ENCODE results near the gene C19orf81. TPM values are rescaled to one million over a fixed set of nuclear protein-coding genes. Genes with fewer than 3 reads are reported as not detected.

The C19orf81 gene
- polyA plus RNA-seq, 2 donors: 0.15 TPM; not detected in 1

- no peak overlapping the region for H3K4me3 ChIP-seq (ENCODE audit: low read depth in 1 of 2, low read length in 2 of 2)
- no peak overlapping the region for H3K27ac ChIP-seq (ENCODE audit: low read depth in 2 of 2, low read length in 1 of 2)
- 87 to 88% methylated on average over 7 of the region's 7 CpGs for WGBS, 2 donors
- no peaks in the 10 kb centered on the region for H3K27me3 ChIP-seq (ENCODE audit: control insufficient read depth in 1 of 2, insufficient read depth in 2 of 2, low read length in 2 of 2)
- H3K9me3 ChIP-seq (ENCODE audit: control insufficient read depth in 2 of 2, insufficient read depth in 1 of 2, low read depth in 1 of 2, low read length in 1 of 2): peaks cover 0 to 2% of the 10 kb centered on the region in 2 donors
- H3K36me3 ChIP-seq (ENCODE audit: control insufficient read depth in 2 of 2, insufficient read depth in 2 of 2, low read length in 1 of 2): no peaks in the 10 kb centered on the region
- H3K4me1 ChIP-seq (ENCODE audit: control insufficient read depth in 2 of 2, insufficient read depth in 2 of 2, low read length in 1 of 2): no peaks in the 10 kb centered on the region
Measured at GRCh38 chr19:50628551-50628950, 20.7 kb upstream of the C19orf81 start.

- H3K4me1 ChIP-seq (ENCODE audit: control insufficient read depth in 2 of 2, insufficient read depth in 2 of 2, low read length in 1 of 2): no peaks in the 10 kb centered on the region
- no peaks in the 10 kb centered on the region for H3K27me3 ChIP-seq (ENCODE audit: control insufficient read depth in 1 of 2, insufficient read depth in 2 of 2, low read length in 2 of 2)
- 71 to 82% methylated on average over 20 of the region's 20 CpGs for WGBS, 2 donors
- H3K36me3 ChIP-seq (ENCODE audit: control insufficient read depth in 2 of 2, insufficient read depth in 2 of 2, low read length in 1 of 2): no peaks in the 10 kb centered on the region
- peaks cover 0 to 4% of the 10 kb centered on the region in 2 donors for H3K9me3 ChIP-seq (ENCODE audit: control insufficient read depth in 2 of 2, insufficient read depth in 1 of 2, low read depth in 1 of 2, low read length in 1 of 2)
- H3K4me3 ChIP-seq (ENCODE audit: low read depth in 1 of 2, low read length in 2 of 2): no peak overlapping the region
- no peak overlapping the region for H3K27ac ChIP-seq (ENCODE audit: low read depth in 2 of 2, low read length in 1 of 2)
Measured at GRCh38 chr19:50629194-50629593, 20.1 kb upstream of the C19orf81 start.

- H3K4me1 ChIP-seq (ENCODE audit: control insufficient read depth in 2 of 2, insufficient read depth in 2 of 2, low read length in 1 of 2): no peaks in the 10 kb centered on the region
- no peak overlapping the region for H3K4me3 ChIP-seq (ENCODE audit: low read depth in 1 of 2, low read length in 2 of 2)
- peaks cover 0 to 9% of the 10 kb centered on the region in 2 donors for H3K9me3 ChIP-seq (ENCODE audit: control insufficient read depth in 2 of 2, insufficient read depth in 1 of 2, low read depth in 1 of 2, low read length in 1 of 2)
Measured at GRCh38 chr19:50629801-50630200, 19.4 kb upstream of the C19orf81 start.

DNA sequence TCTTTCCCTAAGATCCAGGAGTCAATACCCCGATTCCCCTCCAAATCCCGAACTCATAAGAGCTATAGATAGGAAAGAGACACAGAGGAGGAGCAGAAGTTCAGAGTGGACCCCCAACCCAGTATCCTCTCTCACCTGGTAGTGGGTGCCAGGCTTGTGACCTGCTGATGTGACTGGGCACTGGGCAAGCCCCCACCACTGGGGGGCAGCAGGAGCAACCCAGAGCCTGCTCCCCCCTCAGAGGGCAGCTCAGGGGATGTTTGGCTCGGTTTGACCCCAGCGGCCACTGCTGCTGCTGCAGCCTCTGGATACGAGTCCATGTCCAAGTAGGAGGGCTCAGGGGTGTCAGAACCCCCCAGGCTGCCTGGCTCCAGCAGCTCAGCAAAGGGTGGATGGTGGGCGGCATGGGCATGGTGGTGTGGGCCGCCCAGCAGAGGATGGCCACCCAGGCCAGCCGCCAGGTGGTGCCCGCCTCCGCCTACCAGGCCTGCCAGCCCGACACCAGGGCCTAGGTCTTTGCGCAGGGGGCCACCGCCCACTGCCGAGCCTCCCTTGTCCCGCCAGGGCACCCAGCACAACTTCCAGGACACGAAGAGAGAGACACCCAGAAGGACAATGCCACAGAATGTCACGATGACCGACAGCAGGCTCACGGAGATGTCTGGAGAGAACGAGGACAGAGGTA, 17.0 kb upstream of the C19orf81 start:
- H3K27me3 ChIP-seq (ENCODE audit: control insufficient read depth in 1 of 2, insufficient read depth in 2 of 2, low read length in 2 of 2): no peaks in the 10 kb centered on the region
- WGBS, 2 donors: 79% methylated on average over 20 of the region's 20 CpGs

More at GRCh38 chr19:50629801-50630200, 19.4 kb upstream of the C19orf81 start:
- WGBS, 2 donors: 73 to 75% methylated on average over 14 of the region's 14 CpGs
- Histone ChIP-seq H3K27me3 (ENCODE audit: control insufficient read depth in 1 of 2, insufficient read depth in 2 of 2, low read length in 2 of 2) (no peaks in the 10 kb centered on the region), H3K27ac (ENCODE audit: low read depth in 2 of 2, low read length in 1 of 2) (no peak overlapping the region), H3K36me3 (ENCODE audit: control insufficient read depth in 2 of 2, insufficient read depth in 2 of 2, low read length in 1 of 2) (no peaks in the 10 kb centered on the region)

GRCh38 chr19:50633359-50633758, 15.9 kb upstream of the C19orf81 start:
- no peak overlapping the region for H3K4me3 ChIP-seq (ENCODE audit: low read depth in 1 of 2, low read length in 2 of 2)
- H3K9me3 ChIP-seq (ENCODE audit: control insufficient read depth in 2 of 2, insufficient read depth in 1 of 2, low read depth in 1 of 2, low read length in 1 of 2): peaks cover 0 to 15% of the 10 kb centered on the region in 2 donors
- WGBS, 2 donors: 82 to 88% methylated on average over 2 of the region's 2 CpGs
- no peaks in the 10 kb centered on the region for H3K4me1 ChIP-seq (ENCODE audit: control insufficient read depth in 2 of 2, insufficient read depth in 2 of 2, low read length in 1 of 2)
- H3K36me3 ChIP-seq (ENCODE audit: control insufficient read depth in 2 of 2, insufficient read depth in 2 of 2, low read length in 1 of 2): no peaks in the 10 kb centered on the region
- H3K27ac ChIP-seq (ENCODE audit: low read depth in 2 of 2, low read length in 1 of 2): no peak overlapping the region
- no peaks in the 10 kb centered on the region for H3K27me3 ChIP-seq (ENCODE audit: control insufficient read depth in 1 of 2, insufficient read depth in 2 of 2, low read length in 2 of 2)

More for the DNA sequence above, 17.0 kb upstream of the C19orf81 start:
- H3K4me1 ChIP-seq (ENCODE audit: control insufficient read depth in 2 of 2, insufficient read depth in 2 of 2, low read length in 1 of 2): no peaks in the 10 kb centered on the region
- no peaks in the 10 kb centered on the region for H3K36me3 ChIP-seq (ENCODE audit: control insufficient read depth in 2 of 2, insufficient read depth in 2 of 2, low read length in 1 of 2)
- H3K4me3 ChIP-seq (ENCODE audit: low read depth in 1 of 2, low read length in 2 of 2): no peak overlapping the region
- H3K9me3 ChIP-seq (ENCODE audit: control insufficient read depth in 2 of 2, insufficient read depth in 1 of 2, low read depth in 1 of 2, low read length in 1 of 2): peaks cover 0 to 15% of the 10 kb centered on the region in 2 donors
- H3K27ac ChIP-seq (ENCODE audit: low read depth in 2 of 2, low read length in 1 of 2): no peak overlapping the region

GRCh38 chr19:50633973-50634372, 15.3 kb upstream of the C19orf81 start:
- no peaks in the 10 kb centered on the region for H3K36me3 ChIP-seq (ENCODE audit: control insufficient read depth in 2 of 2, insufficient read depth in 2 of 2, low read length in 1 of 2)
- WGBS, 2 donors: 93 to 98% methylated on average over 2 of the region's 2 CpGs
- peaks cover 0 to 5% of the 10 kb centered on the region in 2 donors for H3K27me3 ChIP-seq (ENCODE audit: control insufficient read depth in 1 of 2, insufficient read depth in 2 of 2, low read length in 2 of 2)
- peaks cover 0 to 15% of the 10 kb centered on the region in 2 donors for H3K9me3 ChIP-seq (ENCODE audit: control insufficient read depth in 2 of 2, insufficient read depth in 1 of 2, low read depth in 1 of 2, low read length in 1 of 2)
- H3K4me1 ChIP-seq (ENCODE audit: control insufficient read depth in 2 of 2, insufficient read depth in 2 of 2, low read length in 1 of 2): no peaks in the 10 kb centered on the region
- no peak overlapping the region for H3K27ac ChIP-seq (ENCODE audit: low read depth in 2 of 2, low read length in 1 of 2)
- H3K4me3 ChIP-seq (ENCODE audit: low read depth in 1 of 2, low read length in 2 of 2): no peak overlapping the region

- Histone ChIP-seq H3K27ac (ENCODE audit: low read depth in 2 of 2, low read length in 1 of 2) (no peak overlapping the region), H3K36me3 (ENCODE audit: control insufficient read depth in 2 of 2, insufficient read depth in 2 of 2, low read length in 1 of 2) (no peaks in the 10 kb centered on the region), H3K27me3 (ENCODE audit: control insufficient read depth in 1 of 2, insufficient read depth in 2 of 2, low read length in 2 of 2) (peaks cover 0 to 10% of the 10 kb centered on the region in 2 donors), H3K9me3 (ENCODE audit: control insufficient read depth in 2 of 2, insufficient read depth in 1 of 2, low read depth in 1 of 2, low read length in 1 of 2) (peaks cover 0 to 15% of the 10 kb centered on the region in 2 donors), H3K4me3 (ENCODE audit: low read depth in 1 of 2, low read length in 2 of 2) (no peak overlapping the region), H3K4me1 (ENCODE audit: control insufficient read depth in 2 of 2, insufficient read depth in 2 of 2, low read length in 1 of 2) (peaks cover 2 to 3% of the 10 kb centered on the region in 2 donors)
- 73 to 77% methylated on average over 5 of the region's 5 CpGs for WGBS, 2 donors
Measured at GRCh38 chr19:50636317-50637085, 12.7 kb upstream of the C19orf81 start.

GRCh38 chr19:50638600-50638999, 10.6 kb upstream of the C19orf81 start:
- WGBS, 2 donors: 35 to 42% methylated on average over 10 of the region's 10 CpGs

GRCh38 chr19:50639121-50640112, 9.8 kb upstream of the C19orf81 start, which contains the start of gene SYT3:
Gene SYT3, minus strand, starts transcription at chr19:50639881. Its CDS starts 2,470 bp downstream, at chr19:50637411.
- H3K36me3 ChIP-seq (ENCODE audit: control insufficient read depth in 2 of 2, insufficient read depth in 2 of 2, low read length in 1 of 2): no peaks in the 10 kb centered on the region
- H3K9me3 ChIP-seq (ENCODE audit: control insufficient read depth in 2 of 2, insufficient read depth in 1 of 2, low read depth in 1 of 2, low read length in 1 of 2): peaks cover 0 to 9% of the 10 kb centered on the region in 2 donors
- peaks cover 2 to 3% of the 10 kb centered on the region in 2 donors for H3K4me1 ChIP-seq (ENCODE audit: control insufficient read depth in 2 of 2, insufficient read depth in 2 of 2, low read length in 1 of 2)
- H3K27me3 ChIP-seq (ENCODE audit: control insufficient read depth in 1 of 2, insufficient read depth in 2 of 2, low read length in 2 of 2): peaks cover 0 to 10% of the 10 kb centered on the region in 2 donors
- WGBS, 2 donors: 4% methylated on average over 60 to 73 of the region's 76 CpGs
- peak within 1 kb of the TSS; percentile 42 to 46 for H3K4me3 ChIP-seq (ENCODE audit: low read depth in 1 of 2, low read length in 2 of 2)
- no peak within 1 kb of the TSS for H3K27ac ChIP-seq (ENCODE audit: low read depth in 2 of 2, low read length in 1 of 2)

More at GRCh38 chr19:50638600-50638999, 10.6 kb upstream of the C19orf81 start:
- H3K9me3 ChIP-seq (ENCODE audit: control insufficient read depth in 2 of 2, insufficient read depth in 1 of 2, low read depth in 1 of 2, low read length in 1 of 2): peaks cover 0 to 13% of the 10 kb centered on the region in 2 donors
- no peaks in the 10 kb centered on the region for H3K36me3 ChIP-seq (ENCODE audit: control insufficient read depth in 2 of 2, insufficient read depth in 2 of 2, low read length in 1 of 2)
- H3K4me3 ChIP-seq (ENCODE audit: low read depth in 1 of 2, low read length in 2 of 2): no peak overlapping the region
- peaks cover 2 to 3% of the 10 kb centered on the region in 2 donors for H3K4me1 ChIP-seq (ENCODE audit: control insufficient read depth in 2 of 2, insufficient read depth in 2 of 2, low read length in 1 of 2)
- no peak overlapping the region for H3K27ac ChIP-seq (ENCODE audit: low read depth in 2 of 2, low read length in 1 of 2)
- peaks cover 0 to 10% of the 10 kb centered on the region in 2 donors for H3K27me3 ChIP-seq (ENCODE audit: control insufficient read depth in 1 of 2, insufficient read depth in 2 of 2, low read length in 2 of 2)
